RCC 7860 (cell line): ENCODE data around the gene UBE3D.
A peak's percentile ranks its signal among the peaks of the same experiment; 100 is the strongest.

Experiments used
- DNase-seq: peaks from one replicate; pipeline ENCODE4 v3.0.0-alpha.2; 2015; ENCODE audit warnings: low spot score
- FAIRE-seq: peaks from 2 replicates; lab custom pipeline; 2012; peaks lifted over from hg19 to GRCh38; lab: Jason Lieb, UNC

UBE3D gene

GRCh38 chr6:83065511-83066192 is at the start of gene UBE3D:
Gene UBE3D (minus strand): TSS chr6:83065841. CDS start chr6:83065718, 123 bp downstream.
- DNase-seq (peak; percentile 55), FAIRE-seq (no peak)

- DNase-seq (no peak), FAIRE-seq (no peak)
Measured at GRCh38 chr6:83114164-83114563, 48.5 kb upstream of the UBE3D start.

- DNase-seq (no peak), FAIRE-seq (no peak)
Measured at GRCh38 chr6:83113258-83113657, 47.6 kb upstream of the UBE3D start.

GRCh38 chr6:83108378-83108777 is 42.7 kb upstream of the UBE3D start:
- DNase-seq (no peak), FAIRE-seq (no peak)

GRCh38 chr6:83098589-83098988 is 32.9 kb upstream of the UBE3D start:
- no peak for FAIRE-seq

GRCh38 chr6:83097675-83098074 is 32.0 kb upstream of the UBE3D start:
- DNase-seq (no peak), FAIRE-seq (no peak)

More at GRCh38 chr6:83098589-83098988, 32.9 kb upstream of the UBE3D start:
- DNase-seq: no peak

GRCh38 chr6:83097204-83097603 is 31.6 kb upstream of the UBE3D start:
- DNase-seq (no peak), FAIRE-seq (no peak)

GRCh38 chr6:83096791-83097190 is 31.1 kb upstream of the UBE3D start:
- FAIRE-seq (peak; percentile 11), DNase-seq (peak; percentile 35)

- FAIRE-seq: no peak
Measured at GRCh38 chr6:83092756-83093399, 27.2 kb upstream of the UBE3D start.

GRCh38 chr6:83086751-83087150 is 21.1 kb upstream of the UBE3D start:
- FAIRE-seq (no peak), DNase-seq (no peak)

More at GRCh38 chr6:83092756-83093399, 27.2 kb upstream of the UBE3D start:
- no peak for DNase-seq

- DNase-seq (no peak), FAIRE-seq (no peak)
Measured at GRCh38 chr6:83083476-83083875, 17.8 kb upstream of the UBE3D start.

- no peak for DNase-seq
- no peak for FAIRE-seq
Measured at GRCh38 chr6:83073615-83074014, 8.0 kb upstream of the UBE3D start.

- DNase-seq (no peak), FAIRE-seq (no peak)
Measured at GRCh38 chr6:83072726-83073125, 7.1 kb upstream of the UBE3D start.

GRCh38 chr6:83071707-83072106 is 6.1 kb upstream of the UBE3D start:
- no peak for FAIRE-seq
- no peak for DNase-seq

- DNase-seq (no peak), FAIRE-seq (no peak)
Measured at GRCh38 chr6:83071023-83071422, 5.4 kb upstream of the UBE3D start.

- DNase-seq (no peak), FAIRE-seq (no peak)
Measured at GRCh38 chr6:83069633-83070032, 4.0 kb upstream of the UBE3D start.

GRCh38 chr6:83068616-83069015 is 3.0 kb upstream of the UBE3D start:
- DNase-seq: no peak
- FAIRE-seq: no peak

GRCh38 chr6:83067448-83068439 is 2.1 kb upstream of the UBE3D start, which contains the start of gene DOP1A:
Gene DOP1A (plus strand): TSS chr6:83067671. CDS start chr6:83096978, 29,307 bp downstream.
- peak; percentile 75 for FAIRE-seq
- DNase-seq: peak; percentile 80

- peak; percentile 15 for DNase-seq
- FAIRE-seq: peak; percentile 23
Measured at GRCh38 chr6:83062225-83062624, 3.4 kb downstream of the UBE3D start.

GRCh38 chr6:83061190-83061589 is 4.5 kb downstream of the UBE3D start:
- no peak for DNase-seq
- no peak for FAIRE-seq

- DNase-seq (peak; percentile 17), FAIRE-seq (no peak)
Measured at GRCh38 chr6:83057705-83058321, 7.8 kb downstream of the UBE3D start.
